ENCODE measurements around the gene BTAF1.

Gene BTAF1

DNA sequence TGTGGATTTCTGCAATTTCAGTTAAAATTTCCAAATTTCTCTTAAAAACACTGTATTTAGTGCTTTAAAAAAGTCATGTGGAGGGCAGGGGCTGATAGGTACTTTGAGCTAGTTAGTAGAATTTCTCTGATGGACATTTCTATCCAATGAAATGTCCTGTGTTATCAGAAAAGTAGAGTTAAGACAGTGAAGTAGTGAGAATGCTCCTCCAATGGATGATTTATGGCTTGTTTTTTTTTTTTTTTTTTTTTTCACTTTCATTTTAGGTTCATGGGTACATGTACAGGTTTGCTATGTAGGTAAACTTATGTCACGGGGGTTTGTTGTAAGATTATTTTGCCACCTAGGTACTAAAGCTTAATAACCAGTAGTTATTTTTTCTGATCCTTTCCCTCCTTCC is 55.0 kb downstream of the BTAF1 start:
- DNase-seq: no peak
- TF ChIP-seq GATA1 (IDR thresholded peaks at IDR 0.05; ENCODE audit: low read depth, low read length): no peak
- TF ChIP-seq POLR2A (IDR thresholded peaks at IDR 0.05; ENCODE audit: low read length): no peak

- DNase-seq: no peak
- TF ChIP-seq POLR2A (IDR thresholded peaks at IDR 0.05; ENCODE audit: low read length): no peak
- TF ChIP-seq GATA1 (IDR thresholded peaks at IDR 0.05; ENCODE audit: low read depth, low read length): no peak
These were observed 56.7 kb downstream of the BTAF1 start for GRCh38 chr10:91980319-91980718.

DNA sequence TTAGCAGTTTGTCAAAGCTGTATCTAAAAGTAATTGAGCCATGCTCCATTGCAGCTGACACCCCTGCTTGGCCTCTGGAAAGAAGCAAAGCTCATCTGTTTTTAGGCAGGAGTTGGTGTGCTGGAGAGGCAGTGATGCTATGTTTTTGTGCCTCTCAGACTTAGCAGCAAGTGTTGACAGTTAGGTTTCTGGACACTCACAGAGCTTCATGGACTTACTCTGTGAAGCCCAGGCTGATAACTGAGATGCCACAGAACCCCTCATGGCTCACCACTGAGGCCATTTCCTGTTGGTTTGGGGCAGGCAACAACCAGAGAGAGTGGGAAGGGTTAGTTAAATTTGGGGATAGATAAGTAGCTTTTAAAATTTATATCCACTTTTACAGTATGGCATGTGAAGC is 59.8 kb downstream of the BTAF1 start:
- no peak for DNase-seq
- no peak for TF ChIP-seq POLR2A (IDR thresholded peaks at IDR 0.05; ENCODE audit: low read length)
- TF ChIP-seq GATA1 (IDR thresholded peaks at IDR 0.05; ENCODE audit: low read depth, low read length): no peak

DNA sequence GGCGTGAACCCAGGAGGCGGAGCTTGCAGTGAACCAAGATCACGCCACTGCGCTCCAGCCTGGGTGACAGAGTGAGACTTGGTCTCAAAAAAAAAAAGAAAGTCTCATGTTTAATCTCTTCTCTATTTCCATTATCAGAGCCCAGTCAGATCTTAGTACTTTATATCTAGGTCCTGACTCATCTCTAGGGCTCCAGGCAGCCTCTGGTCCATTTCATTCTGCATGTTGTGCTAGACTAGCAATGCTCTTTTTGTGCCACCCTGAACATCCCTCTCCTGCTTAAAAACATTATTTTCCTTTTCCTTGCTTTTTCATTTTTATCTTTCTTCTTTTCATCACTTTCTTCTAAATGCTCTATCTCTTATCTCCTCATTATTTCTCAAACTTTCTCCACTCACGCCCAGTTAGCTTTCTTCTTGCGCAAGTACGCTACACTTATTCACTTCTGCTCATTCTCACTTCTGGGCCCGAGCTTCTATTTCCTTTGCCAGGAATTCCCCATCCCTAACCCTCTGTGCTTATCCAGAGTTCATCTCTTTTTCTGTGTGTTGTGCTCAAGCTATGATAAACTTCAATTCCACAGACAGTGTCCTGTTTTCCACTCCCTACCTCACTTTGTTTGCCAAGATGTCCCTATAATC is 63.9 kb downstream of the BTAF1 start:
- DNase-seq: peak in 1 of 2 experiments; percentile 5
- TF ChIP-seq POLR2A (IDR thresholded peaks at IDR 0.05; ENCODE audit: low read length) (no peak), GATA1 (IDR thresholded peaks at IDR 0.05; ENCODE audit: low read depth, low read length) (no peak)

DNA sequence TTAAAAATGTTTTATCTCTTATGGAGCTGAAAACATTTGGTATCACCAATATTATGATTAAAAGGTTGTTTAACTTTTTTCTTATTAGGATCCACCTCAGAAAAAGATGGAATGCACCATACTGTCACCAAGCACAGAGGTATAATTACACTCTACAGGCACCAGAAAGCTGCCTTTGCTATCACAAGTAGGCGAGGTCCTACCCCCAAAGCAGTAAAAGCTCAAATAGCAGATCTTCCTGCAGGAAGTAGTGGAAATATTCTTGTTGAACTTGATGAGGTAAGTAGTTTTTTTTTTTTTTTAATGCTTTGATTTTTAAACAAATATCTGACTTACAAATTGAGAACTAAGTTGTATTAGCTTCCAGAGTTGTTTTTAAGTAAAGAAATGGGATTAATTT is 68.5 kb downstream of the BTAF1 start:
- DNase-seq: no peak
- TF ChIP-seq POLR2A (IDR thresholded peaks at IDR 0.05; ENCODE audit: low read length) (no peak), GATA1 (IDR thresholded peaks at IDR 0.05; ENCODE audit: low read depth, low read length) (no peak)

DNA sequence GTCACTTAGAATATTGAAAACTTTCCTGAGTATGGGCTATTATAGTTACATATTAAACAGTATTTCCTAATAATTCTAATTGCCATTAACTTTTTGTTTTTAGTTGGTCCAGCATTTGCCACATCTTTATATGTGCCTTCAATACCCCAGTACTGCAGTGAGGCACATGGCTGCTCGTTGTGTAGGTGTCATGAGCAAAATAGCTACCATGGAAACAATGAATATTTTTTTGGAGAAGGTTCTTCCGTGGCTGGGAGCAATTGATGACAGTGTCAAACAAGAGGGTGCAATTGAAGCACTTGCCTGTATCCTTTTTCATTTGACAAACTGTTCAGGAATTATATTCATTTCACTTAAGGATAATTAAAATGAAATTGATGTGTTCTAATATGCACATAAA is 72.7 kb downstream of the BTAF1 start:
- TF ChIP-seq GATA1 (IDR thresholded peaks at IDR 0.05; ENCODE audit: low read depth, low read length) (no peak), POLR2A (IDR thresholded peaks at IDR 0.05; ENCODE audit: low read length) (no peak)
- no peak for DNase-seq

DNA sequence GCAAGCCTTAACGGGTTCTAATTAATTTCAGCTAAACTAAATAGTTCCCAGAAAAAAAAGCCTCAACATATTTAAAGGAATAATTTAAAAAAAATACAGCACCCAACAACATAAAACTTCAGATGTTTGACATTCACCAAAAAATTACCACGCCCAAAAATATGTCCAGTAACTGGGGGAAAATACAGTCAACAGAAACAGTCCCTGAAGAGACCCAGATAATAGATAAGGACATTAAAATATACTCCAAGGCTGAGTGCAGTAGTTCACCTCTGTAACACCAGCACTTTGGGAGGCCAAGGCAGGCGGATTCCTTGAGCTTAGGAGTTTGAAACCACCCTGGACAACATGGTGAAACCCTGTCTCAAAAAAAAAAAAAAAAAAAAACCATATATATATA is 78.0 kb downstream of the BTAF1 start:
- DNase-seq: no peak
- no peak for TF ChIP-seq POLR2A (IDR thresholded peaks at IDR 0.05; ENCODE audit: low read length)
- no peak for TF ChIP-seq GATA1 (IDR thresholded peaks at IDR 0.05; ENCODE audit: low read depth, low read length)

GRCh38 chr10:92001995-92002394 is 78.4 kb downstream of the BTAF1 start:
- TF ChIP-seq POLR2A (IDR thresholded peaks at IDR 0.05; ENCODE audit: low read length) (no peak), GATA1 (IDR thresholded peaks at IDR 0.05; ENCODE audit: low read depth, low read length) (no peak)

GRCh38 chr10:92003258-92003657 is 79.7 kb downstream of the BTAF1 start:
- TF ChIP-seq POLR2A (IDR thresholded peaks at IDR 0.05; ENCODE audit: low read length) (no peak), GATA1 (IDR thresholded peaks at IDR 0.05; ENCODE audit: low read depth, low read length) (no peak)
- no peak for DNase-seq

More at GRCh38 chr10:92001995-92002394, 78.4 kb downstream of the BTAF1 start:
- DNase-seq: no peak

- DNase-seq: no peak
- TF ChIP-seq POLR2A (IDR thresholded peaks at IDR 0.05; ENCODE audit: low read length) (no peak), GATA1 (IDR thresholded peaks at IDR 0.05; ENCODE audit: low read depth, low read length) (no peak)
These were observed 82.4 kb downstream of the BTAF1 start for GRCh38 chr10:92005978-92006377.

DNA sequence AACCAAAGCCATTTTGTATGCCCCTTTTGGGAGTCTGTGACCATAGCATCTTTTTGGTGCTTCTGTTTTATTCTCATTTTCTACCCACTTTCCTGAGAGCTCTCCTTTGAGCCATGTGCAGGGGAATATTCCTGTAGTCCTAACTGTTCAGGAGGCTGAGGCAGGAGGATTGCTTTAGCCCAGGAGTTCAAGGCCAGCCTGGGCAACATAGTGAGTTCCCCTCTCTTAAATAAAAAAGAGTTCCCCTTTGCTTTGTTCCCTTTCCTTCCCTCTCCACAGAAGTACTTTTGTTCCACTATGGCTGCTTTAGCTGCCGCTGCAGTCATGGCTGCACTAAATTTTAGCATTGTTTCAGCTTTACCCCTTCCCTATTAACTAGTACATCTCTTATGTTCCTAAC is 85.9 kb downstream of the BTAF1 start:
- DNase-seq: no peak
- no peak for TF ChIP-seq POLR2A (IDR thresholded peaks at IDR 0.05; ENCODE audit: low read length)
- TF ChIP-seq GATA1 (IDR thresholded peaks at IDR 0.05; ENCODE audit: low read depth, low read length): no peak

- TF ChIP-seq GATA1 (IDR thresholded peaks at IDR 0.05; ENCODE audit: low read depth, low read length) (no peak), POLR2A (IDR thresholded peaks at IDR 0.05; ENCODE audit: low read length) (no peak)
- DNase-seq: peak in 1 of 2 experiments; percentile 2
These were observed 86.6 kb downstream of the BTAF1 start for GRCh38 chr10:92010047-92010735.

DNA sequence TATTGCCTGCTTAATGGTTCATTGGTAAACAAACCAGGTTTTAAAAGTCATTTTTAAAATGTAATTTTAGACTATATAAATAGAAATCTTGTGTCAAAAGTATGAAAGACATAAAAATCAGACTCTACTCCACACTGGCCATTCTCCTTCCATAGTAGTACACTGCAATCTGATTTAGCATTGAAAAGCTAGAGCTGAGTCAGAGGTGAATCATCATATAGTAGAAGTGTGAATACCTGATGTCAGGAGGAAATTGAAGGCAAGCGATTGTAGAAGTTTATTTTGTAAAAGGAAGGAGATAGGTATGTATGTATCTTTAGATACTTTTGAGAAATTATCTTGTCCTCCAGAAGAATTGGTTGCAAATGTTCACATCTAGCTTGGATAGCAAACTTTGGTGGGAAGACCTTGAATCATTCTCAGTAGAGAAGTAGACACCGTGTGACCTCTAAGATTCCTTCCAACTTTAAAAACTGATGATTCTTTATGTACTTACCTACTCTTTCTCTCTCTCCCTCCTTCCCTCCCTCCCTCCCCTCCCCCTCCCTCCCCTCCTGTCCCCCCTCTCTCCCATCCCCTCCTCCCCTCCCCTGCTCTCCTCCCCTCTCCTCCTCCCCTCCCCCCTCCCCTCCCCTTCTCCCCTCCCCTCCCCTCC is 88.1 kb downstream of the BTAF1 start:
- TF ChIP-seq POLR2A (IDR thresholded peaks at IDR 0.05; ENCODE audit: low read length) (no peak), GATA1 (IDR thresholded peaks at IDR 0.05; ENCODE audit: low read depth, low read length) (no peak)
- DNase-seq: peak; percentile 6 to 51

DNA sequence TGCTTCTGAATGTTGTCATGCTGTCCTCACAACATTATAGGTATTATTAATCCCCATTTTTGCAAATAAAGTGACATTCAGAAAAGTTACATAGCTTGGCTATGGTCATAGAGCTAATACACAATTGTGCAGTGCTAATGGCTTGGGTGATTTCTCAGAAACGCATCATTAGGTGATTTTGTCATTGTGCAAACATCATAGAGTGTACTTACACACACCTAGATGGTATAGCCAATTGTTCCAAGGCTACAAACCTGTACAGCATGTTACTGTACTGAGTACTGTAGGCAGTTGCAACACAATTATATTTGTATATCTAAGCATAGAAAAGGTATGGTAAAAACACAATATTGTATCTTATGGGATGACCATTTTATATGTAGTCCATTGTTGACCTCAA is 91.0 kb downstream of the BTAF1 start:
- no peak for TF ChIP-seq GATA1 (IDR thresholded peaks at IDR 0.05; ENCODE audit: low read depth, low read length)
- no peak for TF ChIP-seq POLR2A (IDR thresholded peaks at IDR 0.05; ENCODE audit: low read length)
- DNase-seq: no peak

- TF ChIP-seq GATA1 (IDR thresholded peaks at IDR 0.05; ENCODE audit: low read depth, low read length) (no peak), POLR2A (IDR thresholded peaks at IDR 0.05; ENCODE audit: low read length) (no peak)
- no peak for DNase-seq
These were observed 101.1 kb downstream of the BTAF1 start for GRCh38 chr10:92024700-92025099.

DNA sequence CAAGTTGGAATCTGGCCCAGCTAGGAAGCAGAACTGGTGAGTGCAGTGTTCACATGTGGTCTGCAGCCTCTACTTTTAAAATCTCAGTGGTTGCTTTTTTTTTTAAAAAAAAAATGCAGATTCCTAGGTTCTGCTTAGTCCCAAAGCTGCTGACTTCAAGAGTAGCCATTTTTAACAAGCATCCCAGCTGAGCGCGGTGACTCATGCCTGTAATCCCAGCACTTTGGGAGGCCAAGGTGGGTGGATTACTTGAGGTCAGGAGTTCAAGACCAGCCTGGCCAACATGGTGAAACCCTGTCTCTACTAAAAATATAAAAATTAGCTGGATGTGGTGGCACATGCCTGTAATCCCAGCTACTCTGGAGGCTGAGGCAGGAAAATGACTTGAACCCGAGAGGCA is 101.8 kb downstream of the BTAF1 start:
- DNase-seq: peak in 1 of 2 experiments; percentile 7

Measured in erythroblast (primary cell).